ENCODE measurements around the gene KRT40.

Gene KRT40

GRCh38 chr17:40952154-40952553 lies 32.0 kb downstream of the KRT40 start:
- no peak for DNase-seq (ENCODE audit: low spot score)

- no peak for DNase-seq (ENCODE audit: low spot score)
These were observed 33.0 kb downstream of the KRT40 start for GRCh38 chr17:40951011-40951622.

- no peak for DNase-seq (ENCODE audit: low spot score)
These were observed 34.0 kb downstream of the KRT40 start for GRCh38 chr17:40950176-40950575.

GRCh38 chr17:40949418-40949817 lies 34.7 kb downstream of the KRT40 start:
- no peak for DNase-seq (ENCODE audit: low spot score)

GRCh38 chr17:40947929-40948328 lies 36.2 kb downstream of the KRT40 start:
- DNase-seq (ENCODE audit: low spot score) = no peak

- no peak for DNase-seq (ENCODE audit: low spot score)
These were observed 38.7 kb downstream of the KRT40 start for GRCh38 chr17:40945414-40945813.

- no peak for DNase-seq (ENCODE audit: low spot score)
These were observed 39.6 kb downstream of the KRT40 start for GRCh38 chr17:40944531-40944930.

- DNase-seq (ENCODE audit: low spot score) = no peak
These were observed 41.6 kb downstream of the KRT40 start for GRCh38 chr17:40942553-40942952.

GRCh38 chr17:40940266-40940665 lies 43.9 kb downstream of the KRT40 start:
- no peak for DNase-seq (ENCODE audit: low spot score)

GRCh38 chr17:40938981-40939380 lies 45.1 kb downstream of the KRT40 start:
- no peak for DNase-seq (ENCODE audit: low spot score)

GRCh38 chr17:40937384-40937819 lies 46.7 kb downstream of the KRT40 start, which contains the start of gene KRT23:
KRT23 (minus strand) TSS chr17:40937646; CDS start chr17:40936603, 1,043 bp downstream.
- no peak for DNase-seq (ENCODE audit: low spot score)

- DNase-seq (ENCODE audit: low spot score) = no peak
These were observed 47.1 kb downstream of the KRT40 start for GRCh38 chr17:40936976-40937375.

- no peak for DNase-seq (ENCODE audit: low spot score)
These were observed 47.6 kb downstream of the KRT40 start for GRCh38 chr17:40936437-40936971.

GRCh38 chr17:40935624-40936023 lies 48.5 kb downstream of the KRT40 start:
- no peak for DNase-seq (ENCODE audit: low spot score)

GRCh38 chr17:40932608-40933007 lies 51.5 kb downstream of the KRT40 start:
- no peak for DNase-seq (ENCODE audit: low spot score)

GRCh38 chr17:40931311-40931710 lies 52.8 kb downstream of the KRT40 start:
- DNase-seq (ENCODE audit: low spot score) = no peak
